MCF 10A (cell line): ENCODE data around the gene PDE7B. TPM values are rescaled to one million over a fixed set of nuclear protein-coding genes. Genes with fewer than 3 reads are reported as not detected.

ENCODE experiments used
- BruUV-seq: library from RNA; stranded (reverse); fragments of 400-500 nt; replicated peaks from 2 replicates; lab custom pipeline; 2021; lab: Mats Ljungman, UMichigan
- CTCF ChIA-PET: fragments of 300-600 bp; sonication (Branson Sonifier 250); formaldehyde crosslinking; extraction: SDS; loops from one replicate; lab custom pipeline; 2021; ENCODE audit warnings: antibody characterized with exemption, inconsistent platforms; lab: Yijun Ruan, JAX
- POLR2A ChIA-PET: fragments of 300-600, 350-650 bp; sonication (Branson Sonifier 250); formaldehyde crosslinking; extraction: SDS; loops from one replicate; lab custom pipeline; 2020; ENCODE audit warnings: antibody characterized with exemption, inconsistent platforms; lab: Yijun Ruan, JAX
- DNase-seq: peaks from one replicate; pipeline ENCODE4 v3.0.0-alpha.2; 2018; ENCODE audit not compliant: unreplicated experiment
- H3K27ac Mint-ChIP-seq: one replicate; pipeline ENCODE4 v1.8.0; 2022; ENCODE audit warnings: mild to moderate bottlenecking, low read depth, mixed read lengths; ENCODE audit not compliant: unreplicated experiment
- H3K27me3 Mint-ChIP-seq: one replicate; pipeline ENCODE4 v1.8.0; 2022; ENCODE audit warnings: mixed read lengths; ENCODE audit not compliant: insufficient read depth, unreplicated experiment
- H3K36me3 Mint-ChIP-seq: one replicate; pipeline ENCODE4 v1.8.0; 2022; ENCODE audit warnings: mild to moderate bottlenecking, moderate library complexity, mixed read lengths; ENCODE audit not compliant: insufficient read depth, unreplicated experiment
- H3K4me1 Mint-ChIP-seq: one replicate; pipeline ENCODE4 v1.8.0; 2022; ENCODE audit warnings: mixed read lengths; ENCODE audit not compliant: insufficient read depth, unreplicated experiment
- H3K4me3 Mint-ChIP-seq: one replicate; pipeline ENCODE4 v1.8.0; 2022; ENCODE audit warnings: mild to moderate bottlenecking, moderate library complexity, mixed read lengths; ENCODE audit not compliant: unreplicated experiment
- H3K9me3 Mint-ChIP-seq: one replicate; pipeline ENCODE4 v1.8.0; 2022; ENCODE audit warnings: mixed read lengths; ENCODE audit not compliant: unreplicated experiment
- intact Hi-C: fragments of 100-400 bp; cut with micrococcal nuclease; formaldehyde crosslinking; loops from 2 replicates; pipeline ENCODE4 v1.14.1; 2022
- total RNA-seq: library from RNA; stranded (reverse); gene quantifications from 2 replicates; pipeline ENCODE4 v1.2.3, GENCODE V29; 2022
- TF ChIP-seq, protein P1 (sequence below): fragments of 200-600 bp; IDR thresholded peaks from one replicate; pipeline ENCODE4 v1.8.0; 2022; ENCODE audit warnings: antibody characterized with exemption, mild to moderate bottlenecking; ENCODE audit not compliant: unreplicated experiment

PDE7B gene
- total RNA-seq, 1 experiment from 2014 or later, result 1.4 TPM

DNA sequence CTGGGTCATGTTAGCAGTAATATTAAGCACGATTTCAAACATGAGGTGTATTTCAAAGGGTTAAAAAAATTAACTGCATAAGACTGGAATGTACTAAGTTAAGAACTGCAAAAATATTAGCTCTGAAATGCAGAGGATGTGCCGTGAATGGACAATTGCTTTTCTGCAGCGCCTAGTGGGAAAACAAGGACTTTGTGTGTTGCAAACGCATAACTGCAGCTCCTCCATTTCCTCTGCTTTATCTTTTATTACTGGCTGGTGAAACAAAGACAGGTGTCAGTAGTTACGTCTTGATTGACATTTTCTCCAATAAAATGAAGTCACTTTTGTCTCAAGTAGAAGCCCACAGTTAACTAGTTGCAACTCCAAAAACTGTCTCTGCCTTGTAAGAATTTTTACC lies 1.7 kb downstream of the PDE7B start:
- intact Hi-C loops, result loop anchor here (5.0 kb wide), 2 partner anchors 49 to 316 kb away; no protein-coding TSS in a partner anchor
- DNase-seq, result no peak
- Mint-ChIP-seq H3K4me1 (peaks cover 15% of the 10 kb centered on the region), H3K4me3 (peak overlapping the region; percentile 75), H3K9me3 (no peaks in the 10 kb centered on the region), H3K27me3 (no peaks in the 10 kb centered on the region), H3K27ac (no peak overlapping the region), H3K36me3 (no peaks in the 10 kb centered on the region)
- ChIA-PET POLR2A (interaction anchor here (0.7 to 4.5 kb wide), 12 partner anchors 22 to 437 kb away, joined by 3 to 28 read pairs (median 4); partner anchors contain the start of gene BCLAF1), CTCF (interaction anchor here (0.7 to 2.3 kb wide), 4 partner anchors 53 to 373 kb away, joined by 3 to 9 read pairs (median 6); no protein-coding TSS in a partner anchor)
- TF ChIP-seq, protein P1, sequence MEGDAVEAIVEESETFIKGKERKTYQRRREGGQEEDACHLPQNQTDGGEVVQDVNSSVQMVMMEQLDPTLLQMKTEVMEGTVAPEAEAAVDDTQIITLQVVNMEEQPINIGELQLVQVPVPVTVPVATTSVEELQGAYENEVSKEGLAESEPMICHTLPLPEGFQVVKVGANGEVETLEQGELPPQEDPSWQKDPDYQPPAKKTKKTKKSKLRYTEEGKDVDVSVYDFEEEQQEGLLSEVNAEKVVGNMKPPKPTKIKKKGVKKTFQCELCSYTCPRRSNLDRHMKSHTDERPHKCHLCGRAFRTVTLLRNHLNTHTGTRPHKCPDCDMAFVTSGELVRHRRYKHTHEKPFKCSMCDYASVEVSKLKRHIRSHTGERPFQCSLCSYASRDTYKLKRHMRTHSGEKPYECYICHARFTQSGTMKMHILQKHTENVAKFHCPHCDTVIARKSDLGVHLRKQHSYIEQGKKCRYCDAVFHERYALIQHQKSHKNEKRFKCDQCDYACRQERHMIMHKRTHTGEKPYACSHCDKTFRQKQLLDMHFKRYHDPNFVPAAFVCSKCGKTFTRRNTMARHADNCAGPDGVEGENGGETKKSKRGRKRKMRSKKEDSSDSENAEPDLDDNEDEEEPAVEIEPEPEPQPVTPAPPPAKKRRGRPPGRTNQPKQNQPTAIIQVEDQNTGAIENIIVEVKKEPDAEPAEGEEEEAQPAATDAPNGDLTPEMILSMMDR, result no peak
- BruUV-seq, result no TSS peak

DNA sequence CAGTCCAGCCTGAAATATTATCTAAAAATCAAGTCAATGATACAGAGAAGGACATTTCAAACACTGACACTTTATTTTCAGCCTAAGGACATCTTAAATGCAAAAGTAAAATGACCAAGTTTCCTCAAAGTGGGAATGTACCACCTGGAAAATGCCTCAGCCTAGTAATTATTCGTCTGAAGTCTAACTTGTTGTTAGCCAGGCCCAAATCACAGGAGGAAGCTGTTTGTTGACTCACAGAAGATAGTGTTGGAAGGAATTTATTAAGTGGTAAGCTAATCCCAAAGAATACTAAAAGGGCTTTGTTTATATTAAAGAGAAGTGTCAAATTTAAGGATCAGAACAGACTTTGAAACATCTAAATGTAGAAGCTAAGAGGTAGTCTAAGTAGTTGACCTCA lies 2.5 kb downstream of the PDE7B start:
- TF ChIP-seq, protein P1, result no peak
- ChIA-PET POLR2A (interaction anchor here (0.7 to 4.5 kb wide), 10 partner anchors 18 to 436 kb away, joined by 3 to 28 read pairs (median 4); partner anchors contain the start of gene BCLAF1), CTCF (interaction anchor here (0.6 to 2.3 kb wide), 4 partner anchors 53 to 372 kb away, joined by 3 to 9 read pairs (median 5); no protein-coding TSS in a partner anchor)
- no peaks in the 10 kb centered on the region for H3K27me3 Mint-ChIP-seq
- H3K27ac Mint-ChIP-seq, result no peak overlapping the region
- no peaks in the 10 kb centered on the region for H3K36me3 Mint-ChIP-seq
- H3K4me1 Mint-ChIP-seq, result peaks cover 15% of the 10 kb centered on the region
- intact Hi-C loops, result loop anchor here (1.0 to 5.0 kb wide), 3 partner anchors 8 to 317 kb away; no protein-coding TSS in a partner anchor
- no peaks in the 10 kb centered on the region for H3K9me3 Mint-ChIP-seq
- peak overlapping the region; percentile 75 for H3K4me3 Mint-ChIP-seq
- BruUV-seq, result no TSS peak
- DNase-seq, result no peak

DNA sequence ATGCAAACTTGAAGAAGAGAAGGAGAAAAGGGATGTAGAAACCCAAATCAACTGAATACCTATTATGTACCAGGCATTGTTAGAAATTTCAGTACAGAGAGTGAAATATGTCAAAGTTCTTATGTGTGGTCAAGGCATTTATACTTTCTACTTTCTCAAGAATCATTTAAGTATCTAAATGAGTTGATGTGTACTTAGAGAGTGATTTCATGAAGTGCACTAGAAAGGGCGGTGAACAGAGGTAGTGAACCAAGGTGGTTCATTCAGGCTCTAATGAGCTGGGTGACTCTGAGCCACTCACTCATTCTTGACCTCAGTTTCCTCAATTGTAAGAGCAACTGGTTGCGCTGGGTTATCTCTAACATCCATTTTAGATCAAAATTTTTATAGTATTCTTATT lies 3.3 kb downstream of the PDE7B start:
- DNase-seq, result no peak
- Mint-ChIP-seq H3K27ac (no peak overlapping the region), H3K4me1 (peaks cover 15% of the 10 kb centered on the region), H3K9me3 (no peaks in the 10 kb centered on the region), H3K27me3 (no peaks in the 10 kb centered on the region), H3K36me3 (no peaks in the 10 kb centered on the region), H3K4me3 (no peak overlapping the region)
- no TSS peak for BruUV-seq
- CTCF ChIA-PET, result no interaction called here
- intact Hi-C loops, result loop anchor here (1.0 to 5.0 kb wide), 3 partner anchors 8 to 317 kb away; no protein-coding TSS in a partner anchor
- POLR2A ChIA-PET, result interaction anchor here (0.9 kb wide), 1 partner anchor 357 kb away, joined by 3 read pairs; no protein-coding TSS in a partner anchor
- TF ChIP-seq, protein P1, result no peak

DNA sequence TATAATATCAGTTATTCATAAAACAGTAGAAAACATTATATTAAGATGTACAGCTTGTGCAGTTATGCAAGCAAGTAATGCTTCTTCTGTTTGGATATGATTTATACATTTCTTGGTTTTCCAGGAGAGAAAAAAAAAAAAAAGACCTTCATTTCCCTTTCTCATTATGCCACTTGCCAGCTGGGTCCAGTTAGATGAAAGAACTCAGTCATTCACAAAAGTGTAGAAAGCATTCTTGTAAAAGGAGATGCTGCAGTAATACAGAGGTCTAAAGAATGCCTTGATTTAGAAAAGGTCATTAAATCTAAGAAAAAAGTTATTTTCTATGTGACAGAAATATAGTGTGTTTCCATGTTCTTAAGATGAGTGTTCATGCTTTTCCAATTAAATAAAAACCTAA lies 7.4 kb downstream of the PDE7B start:
- ChIA-PET POLR2A (interaction anchor here (0.7 to 1.0 kb wide), 2 partner anchors 42 to 64 kb away, joined by 3 read pairs; no protein-coding TSS in a partner anchor), CTCF (no interaction called here)
- H3K27me3 Mint-ChIP-seq, result no peaks in the 10 kb centered on the region
- intact Hi-C loops, result no loop called here
- H3K36me3 Mint-ChIP-seq, result no peaks in the 10 kb centered on the region
- H3K27ac Mint-ChIP-seq, result no peak overlapping the region
- TF ChIP-seq, protein P1, result no peak
- H3K4me1 Mint-ChIP-seq, result peaks cover 4% of the 10 kb centered on the region
- BruUV-seq, result no TSS peak
- H3K9me3 Mint-ChIP-seq, result no peaks in the 10 kb centered on the region
- no peak overlapping the region for H3K4me3 Mint-ChIP-seq
- no peak for DNase-seq
